ENCODE results near the gene JPH2.
"Not testable (repeated sequence)": the region's sequence is repeated elsewhere in the genome, so short reads cannot be mapped to it uniquely, and the experiment has no call there.

The JPH2 gene

DNA sequence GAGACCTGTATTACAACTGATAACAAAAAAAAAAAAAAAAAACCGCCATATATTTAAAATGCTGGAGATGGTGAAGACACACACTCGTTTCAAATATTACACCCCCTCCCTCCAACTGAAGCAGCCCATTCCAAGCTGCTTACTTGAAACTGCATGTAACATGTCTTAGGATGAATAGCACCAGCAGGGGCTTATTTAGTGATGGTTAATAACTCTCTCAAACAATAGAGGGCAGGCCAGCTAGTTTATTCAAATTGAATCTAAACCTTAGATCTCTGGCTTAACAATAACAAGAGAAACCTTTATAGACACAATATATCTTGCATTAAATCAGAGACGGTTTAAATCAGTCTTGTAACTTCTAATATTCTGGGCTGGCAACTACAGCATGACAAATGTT, 9.3 kb upstream of the JPH2 start:
- H3K27me3 ChIP-seq (ENCODE audit: insufficient read depth, poor library complexity, severe bottlenecking), result no peaks in the 10 kb centered on the region
- no peak overlapping the region for H3K27ac ChIP-seq (replicated peaks)
- TF ChIP-seq CTCF (IDR thresholded peaks at IDR 0.05; ENCODE audit: insufficient read depth, low read length), result no peak
- TF ChIP-seq GABPA (IDR thresholded peaks at IDR 0.05; ENCODE audit: low read depth), result no peak
- no peak overlapping the region for H3K4me3 ChIP-seq (replicated peaks; ENCODE audit: insufficient read depth, low read length)
- DNase-seq (ENCODE audit: low read depth in 1 of 2, low spot score in 1 of 2), result no peak

DNA sequence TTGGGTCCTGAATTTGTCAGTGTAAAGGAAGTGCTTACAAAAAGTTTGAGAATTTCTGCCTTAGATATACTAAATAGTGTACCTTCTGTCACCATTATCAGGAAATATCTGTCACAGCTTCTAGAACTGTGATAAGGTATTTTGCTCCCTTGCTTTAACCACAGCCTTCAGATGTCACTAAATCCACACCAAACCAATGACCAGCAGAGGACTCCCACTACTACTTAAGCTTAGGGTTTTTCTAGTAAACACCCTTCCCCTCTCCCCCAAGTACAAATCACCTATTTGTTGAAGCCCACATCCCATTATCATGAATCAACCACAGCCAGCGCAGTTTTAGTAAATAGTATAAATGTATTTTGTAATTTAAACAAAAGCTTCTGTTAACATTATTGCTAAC, 8.6 kb upstream of the JPH2 start:
- Histone ChIP-seq H3K27ac (replicated peaks) (no peak overlapping the region), H3K4me3 (replicated peaks; ENCODE audit: insufficient read depth, low read length) (no peak overlapping the region), H3K27me3 (ENCODE audit: insufficient read depth, poor library complexity, severe bottlenecking) (no peaks in the 10 kb centered on the region)
- no peak for DNase-seq (ENCODE audit: low read depth in 1 of 2, low spot score in 1 of 2)
- no peak for TF ChIP-seq GABPA (IDR thresholded peaks at IDR 0.05; ENCODE audit: low read depth)
- no peak for TF ChIP-seq POLR2AphosphoS5 (IDR thresholded peaks at IDR 0.05; ENCODE audit: low read depth)

GRCh38 chr20:44193801-44194200, 6.8 kb upstream of the JPH2 start:
- H3K27ac ChIP-seq (replicated peaks), result no peak overlapping the region
- H3K27me3 ChIP-seq (ENCODE audit: insufficient read depth, poor library complexity, severe bottlenecking), result no peaks in the 10 kb centered on the region
- TF ChIP-seq CTCF (IDR thresholded peaks at IDR 0.05; ENCODE audit: insufficient read depth, low read length) (no peak), SPI1 (IDR thresholded peaks at IDR 0.05; ENCODE audit: borderline replicate concordance, low read depth) (no peak), GABPA (IDR thresholded peaks at IDR 0.05; ENCODE audit: low read depth) (no peak), REST (IDR thresholded peaks at IDR 0.05; ENCODE audit: insufficient replicate concordance, low read depth) (no peak), POLR2AphosphoS5 (IDR thresholded peaks at IDR 0.05; ENCODE audit: low read depth) (no peak)
- H3K4me3 ChIP-seq (replicated peaks; ENCODE audit: insufficient read depth, low read length), result no peak overlapping the region
- DNase-seq (ENCODE audit: low read depth in 1 of 2, low spot score in 1 of 2), result no peak

DNA sequence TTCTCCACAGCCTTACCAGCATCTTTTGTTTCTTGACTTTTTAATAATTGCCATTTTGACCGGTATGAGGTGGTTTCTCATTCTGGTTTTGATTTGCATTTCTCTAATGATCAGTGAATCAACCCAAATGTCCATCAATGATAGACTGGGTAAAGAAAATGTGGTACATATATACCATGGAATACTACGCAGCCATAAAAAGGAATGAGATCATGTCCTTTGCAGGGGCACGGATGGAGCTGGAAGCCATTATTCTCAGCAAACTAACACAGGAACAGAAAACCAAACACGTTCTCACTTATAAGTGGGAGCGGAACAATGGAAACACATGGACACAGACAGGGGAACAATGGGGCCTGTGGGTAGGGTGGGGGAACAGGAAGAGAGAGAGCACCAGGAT, 4.7 kb upstream of the JPH2 start:
- DNase-seq (ENCODE audit: low read depth in 1 of 2, low spot score in 1 of 2); H3K4me3 ChIP-seq (replicated peaks; ENCODE audit: insufficient read depth, low read length); H3K27ac ChIP-seq (replicated peaks): not testable (repeated sequence)
- H3K27me3 ChIP-seq (ENCODE audit: insufficient read depth, poor library complexity, severe bottlenecking), result peaks cover 11% of the 10 kb centered on the region

GRCh38 chr20:44190197-44190852, 3.3 kb upstream of the JPH2 start:
- H3K27me3 ChIP-seq (ENCODE audit: insufficient read depth, poor library complexity, severe bottlenecking), result peaks cover 13% of the 10 kb centered on the region
- DNase-seq (ENCODE audit: low read depth in 1 of 2, low spot score in 1 of 2), result peak in 1 of 2 experiments; percentile 55
- TF ChIP-seq CTCF (IDR thresholded peaks at IDR 0.05; ENCODE audit: insufficient read depth, low read length), result peak; percentile 29
- H3K27ac ChIP-seq (replicated peaks); H3K4me3 ChIP-seq (replicated peaks; ENCODE audit: insufficient read depth, low read length): not testable (repeated sequence)

DNA sequence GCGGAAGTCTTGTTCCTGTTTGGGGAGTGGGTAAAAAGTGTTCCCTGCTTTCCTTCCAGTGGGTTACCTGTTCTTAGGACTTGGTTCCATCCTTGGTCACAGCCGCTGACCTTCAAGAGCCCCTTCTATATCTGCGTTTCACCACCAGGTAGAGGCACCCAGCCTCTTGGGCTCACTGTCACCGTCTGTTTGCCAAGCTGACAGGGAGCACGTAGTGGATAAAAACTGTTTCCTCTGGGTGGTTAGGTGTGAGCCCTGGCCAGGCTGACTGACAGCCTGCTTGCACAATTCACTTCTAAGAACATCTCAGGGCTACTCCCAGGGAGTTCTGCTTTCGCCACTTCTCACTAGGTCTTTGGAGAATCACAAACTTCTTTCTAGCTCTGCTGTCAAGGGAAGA, 1.8 kb upstream of the JPH2 start:
- Histone ChIP-seq H3K27ac (replicated peaks) (0 out of 2 replicates have a peak overlapping the region, but pooled peaks have one; percentile 25), H3K4me3 (replicated peaks; ENCODE audit: insufficient read depth, low read length) (no peak overlapping the region), H3K27me3 (ENCODE audit: insufficient read depth, poor library complexity, severe bottlenecking) (peaks cover 13% of the 10 kb centered on the region)
- TF ChIP-seq SPI1 (IDR thresholded peaks at IDR 0.05; ENCODE audit: borderline replicate concordance, low read depth) (peak; percentile 76), POLR2AphosphoS5 (IDR thresholded peaks at IDR 0.05; ENCODE audit: low read depth) (no peak)
- peak; percentile 55 to 81 for DNase-seq (ENCODE audit: low read depth in 1 of 2, low spot score in 1 of 2)

All from HL-60 (cell line).